GM18511 (cell line): ENCODE data around the gene EHMT2.
"Not testable (repeated sequence)": the region's sequence is repeated elsewhere in the genome, so short reads cannot be mapped to it uniquely, and the experiment has no call there.

Experiments used
- ATAC-seq: cut with Tn5 transposase; IDR thresholded peaks from one replicate; pipeline ENCODE4 v1.9.1; 2021; ENCODE audit warnings: mild to moderate bottlenecking, moderate library complexity; ENCODE audit not compliant: unreplicated experiment

EHMT2 gene

GRCh38 chr6:31874084-31874670, 23.3 kb downstream of the EHMT2 start:
- ATAC-seq: no peak

GRCh38 chr6:31871046-31871659, 26.3 kb downstream of the EHMT2 start:
- ATAC-seq: no peak

GRCh38 chr6:31870385-31870921, 27.0 kb downstream of the EHMT2 start:
- ATAC-seq: no peak

GRCh38 chr6:31869343-31869742, 28.2 kb downstream of the EHMT2 start:
- ATAC-seq: no peak

- not testable (repeated sequence) for ATAC-seq
These were observed 28.9 kb downstream of the EHMT2 start for GRCh38 chr6:31868658-31868971.

GRCh38 chr6:31865205-31866118, 32.0 kb downstream of the EHMT2 start:
- no peak for ATAC-seq

GRCh38 chr6:31864818-31865204, 32.7 kb downstream of the EHMT2 start:
- no peak for ATAC-seq

GRCh38 chr6:31864123-31864562, 33.4 kb downstream of the EHMT2 start:
- ATAC-seq: not testable (repeated sequence)

GRCh38 chr6:31862344-31863235, 34.9 kb downstream of the EHMT2 start, which contains the start of gene NEU1:
TSS of gene NEU1 (minus strand) at chr6:31862821. CDS start at chr6:31862776, 45 bp downstream.
- ATAC-seq: peak; percentile 94

- ATAC-seq: no peak
These were observed 35.6 kb downstream of the EHMT2 start for GRCh38 chr6:31861919-31862343.

GRCh38 chr6:31861150-31861549, 36.3 kb downstream of the EHMT2 start:
- ATAC-seq: no peak

- ATAC-seq: no peak
These were observed 37.1 kb downstream of the EHMT2 start for GRCh38 chr6:31860349-31860748.

GRCh38 chr6:31859923-31860322, 37.6 kb downstream of the EHMT2 start:
- no peak for ATAC-seq

- ATAC-seq: no peak
These were observed 38.8 kb downstream of the EHMT2 start for GRCh38 chr6:31858707-31859106.

- not testable (repeated sequence) for ATAC-seq
These were observed 39.7 kb downstream of the EHMT2 start for GRCh38 chr6:31857774-31858173.

GRCh38 chr6:31851980-31852718, 45.3 kb downstream of the EHMT2 start:
- ATAC-seq: not testable (repeated sequence)

GRCh38 chr6:31851485-31851832, 46.0 kb downstream of the EHMT2 start:
- no peak for ATAC-seq

- ATAC-seq: no peak
These were observed 46.6 kb downstream of the EHMT2 start for GRCh38 chr6:31850765-31851484.

- ATAC-seq: no peak
These were observed 50.1 kb downstream of the EHMT2 start for GRCh38 chr6:31847276-31847978.
